IPS-18c (cell line): ENCODE data around the gene SFXN5.

Source experiments
- H3K4me3 ChIP-seq: 2 replicates; pipeline ENCODE4 v1.7.0; 2013; ENCODE audit warnings: low read depth, mild to moderate bottlenecking, low read length, moderate library complexity; ENCODE audit not compliant: insufficient read depth
- H3K9me3 ChIP-seq: one replicate; pipeline ENCODE4 v1.6.1; 2013; ENCODE audit warnings: mild to moderate bottlenecking, low read length, moderate library complexity; ENCODE audit not compliant: control insufficient read depth, insufficient read depth

Gene SFXN5

DNA sequence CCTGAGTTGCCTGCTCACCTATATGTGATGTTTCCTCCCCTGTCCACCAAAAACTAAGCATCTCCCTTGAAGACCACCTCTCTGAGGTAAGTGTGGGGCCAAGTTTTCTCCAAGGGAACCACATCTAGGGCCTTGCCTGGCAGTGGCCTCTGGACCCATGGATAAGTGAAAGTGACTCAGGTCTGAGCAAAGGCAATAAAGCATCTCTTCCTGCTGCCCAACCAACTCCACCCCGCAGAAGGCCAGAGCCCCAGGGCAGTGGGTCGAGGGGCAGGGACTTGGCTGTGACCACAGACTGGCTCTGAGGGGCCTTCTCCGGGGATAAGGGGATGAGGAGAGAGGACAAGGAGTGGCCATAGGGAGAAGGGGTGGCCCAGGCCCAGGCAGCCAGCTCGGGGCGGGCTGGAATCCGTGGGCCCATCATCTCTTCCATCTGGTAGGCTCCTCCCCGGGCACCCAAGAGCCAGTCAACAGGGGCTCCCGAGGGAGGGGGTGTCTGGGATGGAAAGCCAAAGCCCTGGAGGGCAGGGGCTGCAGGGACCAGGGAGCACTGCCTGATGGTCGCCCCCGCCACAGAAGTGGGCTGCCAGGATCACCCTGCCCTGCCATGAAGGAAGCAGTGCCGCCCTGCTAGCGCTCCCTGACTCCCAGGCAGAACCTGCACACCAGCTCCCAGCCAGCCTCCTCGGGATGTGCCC is 120.8 kb downstream of the SFXN5 start:
- Histone ChIP-seq H3K4me3 (no peak overlapping the region), H3K9me3 (no peaks in the 10 kb centered on the region)

DNA sequence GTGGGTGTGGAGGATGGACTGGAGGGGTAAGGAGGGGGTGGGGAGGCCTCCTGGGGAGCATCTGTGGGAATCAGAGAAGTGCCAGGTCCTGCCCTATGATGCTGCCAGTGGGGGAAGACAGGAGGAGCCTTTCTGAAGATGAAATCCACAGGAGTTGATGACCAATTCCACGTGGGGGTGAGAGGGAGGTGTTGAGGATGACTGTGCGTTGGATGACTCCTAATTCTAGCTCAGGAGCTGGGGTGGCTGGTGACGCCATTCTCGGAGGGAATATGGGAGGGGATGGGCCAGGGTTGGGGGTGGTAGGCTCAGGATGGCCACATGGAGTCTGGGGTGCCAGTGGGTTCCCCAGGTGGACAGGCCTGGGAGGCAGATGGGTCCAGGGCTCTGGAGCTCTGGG is 121.9 kb downstream of the SFXN5 start:
- H3K9me3 ChIP-seq, result no peaks in the 10 kb centered on the region
- H3K4me3 ChIP-seq, result no peak overlapping the region

DNA sequence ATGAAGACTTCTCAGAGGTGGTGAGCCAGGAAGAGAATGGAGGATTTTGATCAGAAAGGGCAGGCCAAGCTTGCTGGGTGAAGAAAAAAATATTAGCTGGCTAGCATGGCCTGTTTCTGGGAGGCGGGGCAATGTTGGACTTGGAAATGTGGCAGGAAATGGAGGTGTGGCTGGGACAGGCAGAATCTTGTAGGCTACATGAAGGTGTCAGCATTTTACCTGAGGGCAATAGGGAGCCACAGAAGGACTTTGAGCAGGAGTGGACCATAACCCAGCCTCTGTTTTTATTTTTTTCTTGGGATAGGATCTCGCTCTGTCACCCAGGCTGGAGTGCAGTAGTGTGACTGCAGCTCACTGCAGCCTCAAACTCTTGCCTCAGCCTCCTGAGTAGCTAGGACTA is 122.5 kb downstream of the SFXN5 start:
- H3K9me3 ChIP-seq, result no peaks in the 10 kb centered on the region
- H3K4me3 ChIP-seq, result no peak overlapping the region

DNA sequence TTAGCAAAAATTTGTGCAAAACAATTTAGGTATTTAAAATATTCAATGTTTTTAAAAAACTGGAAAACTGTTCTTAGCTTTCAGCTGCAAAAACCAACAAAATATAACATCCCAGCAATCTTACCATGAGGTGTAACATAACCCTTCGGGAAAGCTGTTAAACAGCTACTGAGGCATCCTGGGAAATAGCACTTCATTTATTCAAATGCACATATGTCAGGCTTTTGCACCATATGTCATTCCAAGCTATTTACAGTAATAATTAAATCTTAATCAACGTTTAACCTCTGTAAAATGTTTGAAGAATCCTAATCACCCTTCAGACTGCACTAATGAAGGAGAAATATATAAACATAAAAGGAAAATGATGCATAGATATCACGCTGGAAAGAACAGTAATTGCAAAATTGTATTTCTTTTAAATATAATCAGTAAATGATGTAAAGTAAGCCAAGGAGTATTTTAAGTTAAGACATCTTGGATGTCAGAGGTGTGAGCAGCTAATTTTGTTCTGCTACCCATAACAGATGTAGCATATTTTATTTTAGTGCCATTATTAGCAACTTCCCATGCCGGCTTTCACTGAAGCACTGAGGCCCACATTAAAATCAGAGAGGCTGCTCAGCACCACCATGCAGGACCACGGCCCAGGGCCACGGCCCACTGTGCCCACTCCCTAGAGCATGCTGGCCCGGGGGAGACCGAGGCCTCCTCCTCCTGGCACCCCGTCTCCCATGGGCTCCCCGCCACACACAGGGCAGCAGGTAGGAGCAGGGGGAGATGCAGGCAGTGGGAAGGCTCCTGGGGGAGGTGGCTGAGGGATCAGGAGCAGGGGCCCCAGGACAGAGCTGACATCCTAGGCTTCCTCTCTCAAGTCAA is 123.3 kb downstream of the SFXN5 start:
- Histone ChIP-seq H3K4me3 (no peak overlapping the region), H3K9me3 (no peaks in the 10 kb centered on the region)

DNA sequence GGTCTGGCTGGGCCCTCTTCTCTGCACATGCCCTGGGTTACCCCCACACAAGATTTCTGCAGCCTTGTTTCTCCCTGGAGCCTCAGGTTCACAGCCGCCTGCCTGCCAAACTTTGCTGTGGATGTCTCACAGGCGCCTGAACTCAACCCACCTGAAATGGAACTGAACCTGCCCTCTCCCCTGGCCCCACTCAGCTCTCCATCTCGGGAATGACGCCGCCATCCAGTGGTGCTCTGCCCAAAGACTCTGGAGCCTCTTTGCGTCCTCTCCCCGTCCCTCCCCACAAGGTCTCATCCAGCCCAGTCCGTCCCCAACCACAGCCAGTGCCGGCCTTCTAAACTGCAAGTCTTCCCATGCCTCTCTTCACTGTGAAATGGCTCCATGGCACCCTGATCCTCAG is 125.0 kb downstream of the SFXN5 start:
- Histone ChIP-seq H3K4me3 (no peak overlapping the region), H3K9me3 (no peaks in the 10 kb centered on the region)

DNA sequence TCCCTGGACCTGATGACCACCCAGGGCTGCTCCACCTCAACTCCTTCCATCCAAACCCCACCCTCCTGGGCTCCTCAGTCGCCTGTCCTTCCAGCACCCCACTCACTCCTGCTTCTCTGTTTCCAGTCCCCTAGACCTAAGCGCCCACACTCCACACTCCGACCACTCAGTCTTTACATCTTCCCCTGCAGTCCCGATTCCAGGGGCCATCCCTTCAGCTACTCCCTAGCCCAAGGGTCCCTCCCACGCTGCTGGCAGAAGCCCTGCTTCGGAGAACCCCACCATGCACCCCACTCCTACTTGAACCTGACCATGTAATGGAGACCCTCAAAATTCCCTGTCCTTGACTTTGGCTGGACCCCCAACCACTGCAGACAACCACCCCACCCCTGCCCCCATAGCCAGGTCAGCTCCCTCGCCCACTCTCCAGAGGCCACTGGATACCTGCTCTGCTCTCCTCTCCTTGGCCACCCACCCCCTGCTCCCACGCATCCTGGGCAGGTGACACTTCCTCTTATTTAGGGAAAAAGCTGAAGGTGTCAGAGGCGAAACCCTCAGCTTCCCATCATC is 126.0 kb downstream of the SFXN5 start:
- H3K9me3 ChIP-seq, result no peaks in the 10 kb centered on the region

DNA sequence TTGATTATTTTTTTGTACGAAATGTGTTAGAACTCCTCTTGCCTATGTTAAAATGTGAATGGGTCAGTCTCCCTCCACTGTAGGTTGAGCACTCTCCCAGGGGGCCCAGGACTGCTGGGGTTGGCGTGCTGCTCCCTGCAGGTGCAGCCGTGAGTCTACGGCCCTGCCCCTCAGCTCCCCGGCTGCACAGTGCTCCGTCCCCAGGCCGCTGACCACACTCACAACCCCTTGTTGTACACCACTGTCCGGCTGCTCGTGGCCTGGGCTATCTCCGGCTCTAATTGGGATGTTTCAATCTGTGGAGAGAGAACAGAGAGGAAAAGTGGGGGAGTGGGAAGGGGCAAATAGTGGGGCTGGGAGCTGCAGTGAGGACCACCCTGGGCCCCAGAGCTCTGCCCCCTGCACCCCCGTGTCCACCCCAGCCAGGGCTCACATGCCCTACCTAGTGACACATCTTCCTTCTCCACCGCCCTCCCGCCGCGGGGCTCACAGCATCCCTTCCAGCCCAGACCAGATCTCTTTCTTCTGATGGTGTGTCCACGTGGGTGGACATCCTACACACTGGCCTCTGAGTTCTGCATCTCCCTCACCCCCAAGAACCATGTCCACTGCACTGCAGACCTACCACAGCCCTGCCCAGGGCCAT is 126.6 kb downstream of the SFXN5 start:
- Histone ChIP-seq H3K9me3 (no peaks in the 10 kb centered on the region), H3K4me3 (no peak overlapping the region)

More for the DNA sequence above, 126.0 kb downstream of the SFXN5 start:
- no peak overlapping the region for H3K4me3 ChIP-seq

DNA sequence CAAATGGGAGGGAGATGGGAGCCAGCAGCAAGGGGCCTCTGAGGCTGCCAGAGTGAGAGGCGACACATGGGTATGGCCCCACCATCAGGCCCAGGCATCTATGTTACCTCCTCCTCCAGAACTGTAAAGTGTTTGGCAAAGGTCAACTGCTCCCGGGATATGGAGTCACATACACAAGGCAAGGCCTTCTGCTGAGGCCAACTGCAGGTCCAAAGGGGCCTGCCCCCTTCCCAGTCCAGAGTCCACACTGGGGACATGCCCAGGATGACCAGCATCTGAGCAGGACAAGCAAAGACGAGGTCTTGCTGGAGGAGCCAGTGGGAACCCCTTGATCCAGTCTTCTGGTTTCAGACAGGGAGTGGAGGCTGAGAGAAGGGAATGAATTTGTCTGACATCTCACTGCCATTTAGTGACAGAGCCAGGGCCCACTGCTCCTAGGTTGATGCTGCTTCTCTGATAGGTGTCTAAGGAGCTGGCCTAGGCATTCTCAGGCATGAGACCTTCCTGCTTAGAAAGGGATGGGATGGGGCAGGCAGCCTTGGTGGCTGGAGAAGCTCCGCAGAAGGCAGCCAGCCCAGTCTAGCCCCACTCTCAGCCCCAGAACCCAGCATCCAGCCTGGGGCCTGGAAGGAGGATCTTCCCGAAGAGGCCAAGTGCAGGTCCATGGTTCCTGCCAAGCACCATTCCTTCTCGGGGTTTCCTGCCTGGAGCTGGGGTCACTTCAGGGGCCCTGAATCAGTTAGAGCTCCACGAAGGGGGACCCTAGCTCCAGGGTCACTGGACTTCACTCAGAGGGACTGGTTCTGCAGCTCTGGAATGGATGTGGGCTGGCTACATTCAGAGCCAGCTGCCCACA is 127.7 kb downstream of the SFXN5 start:
- Histone ChIP-seq H3K9me3 (no peaks in the 10 kb centered on the region), H3K4me3 (no peak overlapping the region)

DNA sequence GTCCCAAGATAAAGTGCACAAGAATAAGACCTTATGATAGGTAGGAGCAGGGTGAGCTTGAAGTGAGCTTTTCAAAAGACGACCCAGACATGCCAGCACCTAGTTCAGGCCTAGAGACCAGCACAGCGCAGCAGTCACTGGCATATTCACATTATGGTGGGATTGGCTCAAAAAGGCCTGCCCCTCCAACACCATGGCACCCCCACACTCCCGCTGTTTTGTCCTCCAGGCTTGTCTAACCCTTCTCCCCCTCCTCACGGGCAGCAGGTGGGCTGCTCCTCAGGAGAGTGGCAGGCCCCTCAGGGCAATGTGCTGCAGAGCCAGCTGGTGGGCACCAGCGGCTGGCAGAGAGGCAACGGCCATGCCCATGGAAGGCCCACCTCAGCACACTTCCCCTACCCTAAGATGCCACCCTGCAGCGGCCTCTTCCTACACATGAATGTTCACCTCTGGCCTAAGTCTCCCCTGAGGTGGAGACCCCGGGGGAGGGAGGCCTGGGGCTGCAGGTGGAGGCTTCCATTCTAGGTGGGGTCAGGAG is 128.6 kb downstream of the SFXN5 start:
- Histone ChIP-seq H3K4me3 (no peak overlapping the region), H3K9me3 (no peaks in the 10 kb centered on the region)

DNA sequence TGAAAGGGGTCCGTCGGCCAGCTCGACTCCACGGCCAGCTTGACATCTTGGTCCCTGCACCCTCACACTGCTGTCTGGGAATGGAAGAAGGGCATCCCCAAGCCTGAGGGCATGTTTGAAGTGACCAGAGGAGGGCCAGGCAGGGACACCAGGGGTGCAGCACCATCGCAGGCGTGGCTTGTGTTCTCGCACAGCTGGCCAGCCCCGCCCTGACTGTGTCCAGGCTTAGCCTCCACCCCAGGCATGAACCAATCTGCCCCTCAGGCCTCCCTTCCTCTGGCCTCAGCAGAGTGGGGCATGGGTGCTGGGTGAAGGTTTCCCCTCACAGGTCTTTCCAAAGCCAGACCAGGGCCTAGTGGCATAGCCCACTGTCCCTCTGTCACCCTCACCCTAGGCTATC is 129.2 kb downstream of the SFXN5 start:
- H3K4me3 ChIP-seq, result no peak overlapping the region
- H3K9me3 ChIP-seq, result no peaks in the 10 kb centered on the region

DNA sequence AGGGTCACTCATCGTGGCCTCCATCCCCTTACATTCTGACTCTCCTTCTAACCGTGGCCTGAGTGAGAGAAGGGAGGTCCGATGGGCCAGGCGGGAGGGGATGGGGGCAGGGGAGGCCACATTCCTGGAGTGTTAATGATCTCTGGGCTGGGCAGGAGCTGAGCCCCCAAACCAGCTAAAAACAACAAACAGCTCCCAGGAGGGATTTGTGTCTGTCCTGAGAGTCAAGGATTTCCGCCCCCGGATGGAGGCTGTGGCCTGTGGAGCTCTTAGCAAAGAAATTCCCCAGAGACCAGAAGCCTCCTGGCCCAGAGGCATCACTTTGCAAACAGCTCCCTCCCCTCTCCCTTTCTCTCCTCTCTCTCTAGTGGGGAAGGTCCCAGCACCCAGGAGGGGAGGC is 130.7 kb downstream of the SFXN5 start:
- Histone ChIP-seq H3K9me3 (no peaks in the 10 kb centered on the region), H3K4me3 (no peak overlapping the region)

DNA sequence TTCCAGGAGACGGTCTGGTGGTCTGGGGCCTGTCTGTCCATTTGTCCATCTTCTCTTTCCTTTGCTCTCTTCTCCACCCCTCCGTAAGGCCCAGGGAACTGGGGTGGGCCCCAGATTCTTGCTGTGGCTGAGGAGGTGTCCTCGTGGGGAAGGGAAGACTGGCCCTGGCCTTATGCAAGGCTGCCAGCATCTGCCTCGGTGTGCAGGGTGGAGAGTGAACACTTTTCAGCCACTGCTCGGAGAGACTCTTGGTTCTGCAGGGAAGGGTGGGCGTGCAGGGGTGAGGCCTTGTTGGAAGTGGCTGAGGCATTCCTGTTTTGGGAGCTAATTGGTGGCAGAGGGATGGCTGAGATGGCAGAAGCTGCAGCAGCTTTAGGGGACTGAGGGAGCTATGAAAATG is 131.2 kb downstream of the SFXN5 start:
- Histone ChIP-seq H3K9me3 (no peaks in the 10 kb centered on the region), H3K4me3 (no peak overlapping the region)

DNA sequence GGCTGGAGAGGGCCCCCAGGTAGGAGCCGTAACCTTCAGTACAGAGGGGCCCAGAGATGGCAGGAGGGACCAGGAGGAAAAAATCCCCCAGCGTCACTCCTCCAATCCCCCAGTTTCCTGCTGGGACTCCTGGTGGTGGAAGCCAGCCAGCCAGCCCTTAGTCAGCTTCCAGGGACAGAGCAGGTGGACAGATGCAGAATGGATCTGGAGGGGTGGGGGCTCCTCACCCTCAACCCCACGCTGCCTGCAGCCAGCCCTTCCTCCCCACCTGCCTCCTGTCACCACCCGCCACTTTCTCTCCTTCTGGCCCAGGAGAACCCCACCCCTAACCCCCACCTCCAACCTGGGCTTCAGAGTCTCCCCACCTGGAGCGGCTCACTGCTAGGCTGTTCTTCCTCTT is 133.1 kb downstream of the SFXN5 start:
- H3K9me3 ChIP-seq, result no peaks in the 10 kb centered on the region
- H3K4me3 ChIP-seq, result no peak overlapping the region

DNA sequence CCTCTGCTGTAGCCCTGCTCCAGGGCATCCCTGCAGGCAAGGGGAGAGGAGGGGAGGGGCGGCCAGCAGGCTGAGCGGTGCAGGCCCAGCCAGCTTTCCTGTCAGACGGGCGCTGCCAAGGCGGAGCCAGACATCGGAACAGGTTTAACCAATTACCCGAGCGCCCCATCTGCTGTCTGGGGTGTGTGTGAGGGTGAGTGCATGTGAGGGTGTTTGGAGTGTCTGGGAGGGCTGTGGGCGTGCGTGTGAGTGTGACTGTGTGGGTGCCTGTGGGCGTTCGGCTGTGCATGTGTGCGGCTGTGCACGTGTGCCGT is 134.2 kb downstream of the SFXN5 start:
- no peaks in the 10 kb centered on the region for H3K9me3 ChIP-seq
- no peak overlapping the region for H3K4me3 ChIP-seq

DNA sequence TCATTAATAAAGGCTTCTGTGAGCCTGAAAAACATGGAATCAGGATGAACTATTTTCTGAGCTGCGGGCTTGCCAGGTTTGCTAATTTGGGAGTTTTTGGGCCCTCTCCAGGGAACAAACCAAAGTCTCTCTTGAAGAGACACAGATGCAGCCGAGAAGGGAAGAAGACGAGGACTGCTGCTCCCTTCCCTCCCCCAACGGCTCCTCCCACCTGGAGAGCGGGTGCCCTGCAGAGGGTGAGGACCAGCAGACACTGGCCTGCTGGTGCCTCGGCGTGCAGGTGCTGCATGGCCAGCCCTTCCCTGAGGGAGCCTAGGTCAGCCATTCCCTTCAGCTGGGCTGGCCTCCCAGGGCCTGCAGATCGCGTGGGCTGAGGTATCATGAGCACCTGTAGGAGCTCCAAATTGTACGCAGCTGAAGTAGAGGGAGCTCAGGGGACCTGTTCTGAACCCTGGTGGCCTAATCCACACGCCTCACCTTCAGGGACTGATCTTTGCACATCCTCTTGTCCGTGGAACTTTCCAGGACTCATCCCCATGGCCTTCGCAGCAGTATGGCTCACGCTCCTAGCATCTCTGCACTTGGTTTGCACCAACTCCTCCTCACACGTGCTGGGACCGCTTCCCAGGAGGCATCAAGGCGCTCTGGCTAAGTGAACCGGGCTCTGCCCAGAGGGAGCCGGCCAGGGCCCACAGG is 134.7 kb downstream of the SFXN5 start:
- H3K9me3 ChIP-seq, result no peaks in the 10 kb centered on the region
- no peak overlapping the region for H3K4me3 ChIP-seq

DNA sequence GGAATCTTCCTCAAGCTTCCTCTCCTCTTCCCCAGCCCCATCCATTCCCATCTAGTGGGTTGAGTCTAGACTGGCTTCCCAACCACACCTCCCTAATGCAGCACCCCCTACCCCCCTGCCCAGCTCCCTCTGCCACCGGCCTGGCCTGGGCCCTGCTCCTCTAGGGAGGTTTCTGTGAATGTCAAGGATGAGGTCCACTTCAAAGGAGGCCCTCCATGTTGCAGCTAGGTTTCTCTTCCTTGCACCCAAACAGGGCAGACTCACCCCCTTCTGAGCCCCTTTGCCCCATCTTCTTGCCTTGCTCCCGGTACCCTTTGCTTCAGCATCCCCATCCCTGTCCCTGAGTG is 135.9 kb downstream of the SFXN5 start:
- Histone ChIP-seq H3K9me3 (no peaks in the 10 kb centered on the region), H3K4me3 (no peak overlapping the region)
